ENCODE data around the gene CMC1.
"Not testable (repeated sequence)": the region's sequence is repeated elsewhere in the genome, so short reads cannot be mapped to it uniquely, and the experiment has no call there.

The CMC1 gene

GRCh38 chr3:28247286-28247685 is 5.9 kb downstream of the CMC1 start:
- DNase-seq = no peak

- no peak for DNase-seq
Measured at GRCh38 chr3:28250999-28251398, 9.6 kb downstream of the CMC1 start.

- peak; percentile 56 to 65 for DNase-seq
Measured at GRCh38 chr3:28252001-28252431, 10.6 kb downstream of the CMC1 start.

- DNase-seq = no peak
Measured at GRCh38 chr3:28253040-28253715, 11.8 kb downstream of the CMC1 start.

- no peak for DNase-seq
Measured at GRCh38 chr3:28262001-28262400, 20.6 kb downstream of the CMC1 start.

- no peak for DNase-seq
Measured at GRCh38 chr3:28265641-28266040, 24.2 kb downstream of the CMC1 start.

- DNase-seq = no peak
Measured at GRCh38 chr3:28267984-28268849, 26.8 kb downstream of the CMC1 start.

- no peak for DNase-seq
Measured at GRCh38 chr3:28268989-28269388, 27.6 kb downstream of the CMC1 start.

GRCh38 chr3:28269884-28270283 is 28.5 kb downstream of the CMC1 start:
- not testable (repeated sequence) for DNase-seq

GRCh38 chr3:28273837-28274236 is 32.4 kb downstream of the CMC1 start:
- DNase-seq = no peak

- no peak for DNase-seq
Measured at GRCh38 chr3:28278918-28279317, 37.5 kb downstream of the CMC1 start.

- no peak for DNase-seq
Measured at GRCh38 chr3:28279770-28280169, 38.4 kb downstream of the CMC1 start.

GRCh38 chr3:28280781-28281180 is 39.4 kb downstream of the CMC1 start:
- no peak for DNase-seq

GRCh38 chr3:28286595-28286994 is 45.2 kb downstream of the CMC1 start:
- peak; percentile 83 to 90 for DNase-seq

- DNase-seq = no peak
Measured at GRCh38 chr3:28287046-28287445, 45.6 kb downstream of the CMC1 start.

- no peak for DNase-seq
Measured at GRCh38 chr3:28290863-28291300, 49.5 kb downstream of the CMC1 start.

- DNase-seq = no peak
Measured at GRCh38 chr3:28291577-28291976, 50.2 kb downstream of the CMC1 start.

GRCh38 chr3:28292622-28293021 is 51.2 kb downstream of the CMC1 start:
- DNase-seq = no peak

- no peak for DNase-seq
Measured at GRCh38 chr3:28294667-28295413, 53.4 kb downstream of the CMC1 start.

- peak; percentile 38 to 62 for DNase-seq
Measured at GRCh38 chr3:28295898-28296490, 54.6 kb downstream of the CMC1 start.

GRCh38 chr3:28299705-28300104 is 58.3 kb downstream of the CMC1 start:
- no peak for DNase-seq

- DNase-seq = no peak
Measured at GRCh38 chr3:28300345-28300962, 59.0 kb downstream of the CMC1 start.

GRCh38 chr3:28301688-28302087 is 60.3 kb downstream of the CMC1 start:
- DNase-seq = no peak

Measured in AML-193 (cell line).